OCI-M2 (cell line): ENCODE results near the gene GM2A.

Source experiments
- DNase-seq: peaks from one replicate; lab custom pipeline; 2025; ENCODE audit not compliant: unreplicated experiment; lab: John Stamatoyannopoulos, UW

Gene GM2A

DNA sequence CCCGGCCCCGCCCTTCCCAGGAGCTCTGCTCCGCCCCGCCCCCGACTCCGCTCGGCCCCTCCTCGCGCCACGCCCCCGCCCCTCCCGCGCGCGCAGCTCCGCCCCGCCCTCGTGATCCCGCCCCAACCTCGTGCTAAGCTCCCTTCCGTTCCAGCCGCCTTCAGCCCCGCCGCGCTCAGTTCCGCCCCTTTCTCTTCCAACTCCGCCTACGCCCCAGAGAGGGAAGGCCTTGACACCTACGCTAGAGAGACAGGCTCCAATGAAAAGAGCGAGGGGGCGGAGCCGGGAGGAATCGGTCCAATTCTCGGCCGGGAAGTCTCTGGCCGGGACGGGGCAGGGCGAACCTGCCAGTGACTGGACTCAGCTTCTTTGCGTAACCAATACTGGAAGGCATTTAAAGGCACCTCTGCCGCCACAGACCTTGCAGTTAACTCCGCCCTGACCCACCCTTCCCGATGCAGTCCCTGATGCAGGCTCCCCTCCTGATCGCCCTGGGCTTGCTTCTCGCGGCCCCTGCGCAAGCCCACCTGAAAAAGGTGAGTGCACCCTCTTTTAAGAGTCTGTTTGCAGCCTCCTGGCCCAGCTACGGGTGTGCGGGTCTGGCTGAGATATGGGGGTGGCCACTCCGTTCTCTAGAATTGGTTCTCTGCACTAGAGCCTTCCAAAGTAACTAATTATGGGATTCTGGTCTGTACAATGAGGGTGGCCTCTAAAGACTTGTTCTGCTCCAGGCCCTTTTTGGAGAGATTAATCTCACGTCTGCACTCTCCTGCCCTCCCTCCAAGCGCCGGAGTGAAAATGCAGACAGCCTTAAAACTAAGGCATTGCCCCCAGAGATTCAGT, at the start of gene GM2A:
TSS of gene GM2A (plus strand) at position 424 of the 843 bp plus-strand sequence. CDS start at position 456, 32 bp downstream.
- peak; percentile 86 for DNase-seq

DNA sequence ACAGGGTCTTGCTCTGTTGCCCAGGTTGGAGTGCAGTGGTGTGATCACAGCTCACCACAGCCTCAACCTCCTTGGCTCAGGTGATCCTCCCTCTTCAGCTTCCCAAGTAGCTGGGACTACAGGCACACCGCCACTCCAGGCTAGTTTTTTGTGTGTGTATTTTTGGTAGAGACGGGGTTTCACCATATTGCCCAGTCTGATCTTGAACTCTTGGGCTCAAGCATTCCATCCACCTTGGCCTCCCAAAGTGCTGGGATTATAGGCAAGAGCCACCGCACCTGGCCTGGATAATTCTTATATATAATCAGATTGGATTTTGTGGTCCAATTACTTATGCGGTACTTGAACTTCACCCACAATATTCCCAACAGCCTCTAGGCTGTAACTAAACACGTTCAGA, 48.9 kb upstream of the GM2A start:
- DNase-seq, result no peak

GRCh38 chr5:151205411-151205810, 47.6 kb upstream of the GM2A start:
- no peak for DNase-seq

- DNase-seq, result no peak
Measured at GRCh38 chr5:151208481-151208914, 44.5 kb upstream of the GM2A start.

- DNase-seq, result no peak
Measured at GRCh38 chr5:151212406-151212798, 40.6 kb upstream of the GM2A start.

- DNase-seq, result peak; percentile 89
Measured at GRCh38 chr5:151213803-151214613, 39.0 kb upstream of the GM2A start.

DNA sequence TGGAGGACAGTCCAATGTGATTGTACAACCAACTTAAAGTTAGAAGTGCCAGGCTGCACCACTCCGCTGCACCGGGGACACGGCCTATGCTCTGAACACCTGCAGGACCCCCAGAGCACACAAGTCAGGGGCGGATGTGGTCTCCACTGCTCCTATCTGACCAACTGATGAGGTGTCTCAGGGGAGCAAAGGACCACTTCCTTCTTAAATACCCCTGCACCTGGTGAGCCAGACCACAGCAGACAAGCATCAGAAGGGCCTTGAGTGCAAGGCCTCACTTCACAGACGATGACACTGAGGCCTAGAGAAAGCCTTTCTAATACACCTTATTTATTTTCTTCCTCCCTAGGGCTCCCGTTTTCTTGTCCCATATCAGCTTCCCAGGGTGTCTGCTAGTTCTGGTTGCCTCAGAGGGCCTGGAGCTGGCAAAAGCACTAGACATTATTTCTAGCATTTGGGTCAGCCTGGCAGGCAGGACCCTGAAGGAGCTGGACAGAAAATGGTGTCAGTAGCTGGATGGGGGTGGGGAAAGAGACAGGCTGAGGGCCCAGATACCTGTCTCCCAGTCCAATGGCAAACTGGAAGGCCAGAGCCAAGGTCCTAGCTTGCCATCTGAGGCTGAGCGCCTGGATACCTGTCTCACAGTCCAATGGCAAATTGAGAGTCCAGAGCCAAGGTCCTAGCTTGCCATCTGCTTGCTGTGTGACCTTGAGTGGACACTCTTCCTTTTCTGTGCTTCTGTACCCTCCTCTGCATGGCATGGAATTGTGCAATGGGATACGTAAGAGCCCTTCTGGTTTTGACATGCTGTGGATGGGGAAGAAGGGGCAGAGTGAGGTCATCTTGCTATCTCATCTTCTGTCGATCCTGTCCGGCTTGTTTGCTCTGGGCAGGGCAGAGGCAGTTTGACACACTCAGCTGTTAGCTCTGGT, 38.1 kb upstream of the GM2A start:
- DNase-seq, result no peak

- no peak for DNase-seq
Measured at GRCh38 chr5:151215546-151215880, 37.5 kb upstream of the GM2A start.

GRCh38 chr5:151216781-151217180, 36.2 kb upstream of the GM2A start:
- no peak for DNase-seq

- DNase-seq, result no peak
Measured at GRCh38 chr5:151218177-151218576, 34.8 kb upstream of the GM2A start.

DNA sequence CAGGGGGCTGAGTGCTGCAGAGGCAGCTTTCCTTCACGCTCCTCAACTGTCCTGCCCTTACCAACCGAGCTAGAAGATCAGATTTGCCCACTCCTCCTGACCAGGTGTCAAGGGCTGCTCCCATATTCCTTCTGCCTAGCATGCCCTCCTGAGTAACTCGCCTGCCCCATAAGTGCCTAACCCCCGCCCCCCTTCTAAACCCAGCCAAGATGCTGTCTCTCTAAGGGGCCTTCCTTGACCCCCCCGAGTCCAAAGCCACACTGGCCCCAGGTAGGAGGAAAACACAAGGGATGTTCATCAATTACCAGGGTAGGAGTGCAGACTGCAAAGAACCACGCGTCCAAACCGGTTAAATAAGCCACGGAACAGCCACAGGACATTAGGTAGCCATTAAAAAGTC, 33.8 kb upstream of the GM2A start:
- no peak for DNase-seq

GRCh38 chr5:151219789-151220188, 33.2 kb upstream of the GM2A start:
- no peak for DNase-seq

- no peak for DNase-seq
Measured at GRCh38 chr5:151221574-151221973, 31.4 kb upstream of the GM2A start.

GRCh38 chr5:151222054-151222789, 30.8 kb upstream of the GM2A start:
- DNase-seq, result no peak

DNA sequence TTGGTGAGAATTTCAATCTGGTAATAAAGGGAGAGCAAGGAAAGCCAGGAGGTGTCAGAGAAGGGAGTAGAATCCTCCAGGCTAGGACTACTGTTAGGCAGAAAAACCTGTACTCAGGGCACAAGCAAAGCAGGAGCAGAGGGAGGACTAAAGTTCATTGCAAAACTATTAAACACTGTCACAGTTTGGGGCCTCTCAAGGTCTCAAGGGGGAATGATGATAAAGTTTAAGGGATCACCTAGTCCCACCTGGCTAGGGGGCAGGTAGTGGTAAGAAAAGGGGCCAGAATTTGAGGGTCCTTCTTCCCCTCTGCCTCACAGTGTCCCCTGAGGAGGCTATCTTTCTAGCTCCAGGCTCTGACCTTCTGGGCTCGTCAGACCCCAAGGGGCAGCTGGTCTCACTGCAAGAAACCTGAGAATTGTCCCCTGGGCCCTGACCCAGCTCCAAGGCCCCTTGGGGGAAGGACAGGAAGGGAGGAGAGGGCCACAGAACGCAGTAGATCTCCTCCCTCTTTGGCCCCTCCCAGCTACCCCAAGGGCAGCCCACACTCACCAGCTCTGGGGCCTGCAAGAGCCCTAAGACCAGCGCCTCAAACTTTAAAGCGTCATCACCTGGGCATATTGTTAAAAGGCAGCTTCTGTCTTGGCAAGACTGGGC, 30.1 kb upstream of the GM2A start:
- peak; percentile 64 for DNase-seq

DNA sequence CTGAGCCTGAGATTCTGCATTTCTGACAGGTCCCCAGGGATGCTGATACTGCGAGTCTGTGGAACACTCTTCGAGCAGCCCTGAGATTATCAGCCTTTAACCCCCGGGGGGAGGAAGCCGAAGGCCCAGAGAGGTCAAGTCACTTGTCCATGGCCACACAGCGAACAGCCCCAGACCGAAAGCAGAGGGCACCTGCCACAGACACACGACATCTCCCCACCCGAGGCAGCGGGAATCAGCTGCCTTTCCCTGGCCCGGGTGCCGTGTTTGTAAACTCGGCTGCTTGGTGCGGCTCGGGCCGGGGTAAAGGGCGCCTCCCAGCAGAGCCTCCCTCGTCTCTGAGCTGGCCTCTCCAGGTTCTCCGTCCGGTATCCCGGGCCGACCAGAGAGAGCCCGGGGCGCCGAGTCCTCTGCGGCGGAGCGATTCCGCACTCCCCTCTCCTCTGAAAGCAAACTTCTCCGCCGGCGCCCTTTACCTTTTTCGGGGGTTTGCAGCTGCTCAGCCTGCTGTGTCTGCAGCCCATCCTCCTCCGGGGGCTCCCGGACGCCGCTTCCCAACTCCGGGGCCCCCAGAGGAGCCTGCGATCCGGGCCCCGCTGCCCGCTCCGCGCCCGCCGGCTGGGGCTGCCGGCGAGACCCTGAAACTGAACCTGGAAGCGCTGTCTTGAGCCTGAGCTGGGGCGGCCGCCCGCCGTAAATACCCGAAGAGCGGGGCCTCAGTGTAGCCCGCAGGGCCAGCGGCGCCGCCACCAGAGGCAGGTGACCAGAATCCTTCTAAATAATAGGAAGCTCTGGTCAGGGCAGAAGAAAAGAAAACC, 29.3 kb upstream of the GM2A start, which contains the start of gene CCDC69:
TSS of gene CCDC69 (minus strand) at position 646 of the 818 bp plus-strand sequence. CDS start at position 524, 122 bp downstream.
- DNase-seq, result no peak

GRCh38 chr5:151224372-151224771, 28.6 kb upstream of the GM2A start:
- DNase-seq, result no peak

- DNase-seq, result no peak
Measured at GRCh38 chr5:151225071-151225470, 27.9 kb upstream of the GM2A start.

DNA sequence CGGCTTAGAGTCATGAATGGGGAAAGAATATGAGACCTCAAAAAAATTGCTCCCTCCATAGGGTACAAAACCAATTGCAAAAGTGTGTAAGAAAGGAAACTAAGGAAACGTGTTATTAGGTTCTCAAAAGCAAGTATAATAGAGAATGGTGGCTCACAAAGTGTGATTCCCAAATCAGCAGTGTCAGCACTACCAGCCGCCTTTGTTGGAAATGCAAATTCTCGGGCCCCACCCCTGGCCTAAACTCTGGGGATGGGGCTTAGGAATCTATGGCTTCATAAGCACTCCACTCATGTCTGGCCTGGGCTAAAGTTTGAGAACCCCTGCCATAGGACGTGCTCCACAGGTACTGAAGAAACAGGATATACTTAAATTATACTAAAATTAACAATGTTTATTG, 27.5 kb upstream of the GM2A start:
- no peak for DNase-seq
